Pancreas (tissue), 10 donors: ENCODE results near the gene ATP7A. TPM values are rescaled to one million over a fixed set of nuclear protein-coding genes. Genes with fewer than 3 reads are reported as not detected.

Source experiments
- ATAC-seq, 4 donors: fragments of 200-7000 bp; cut with Tn5 transposase; one replicate each; pipeline versions ENCODE4 v1.8.0 to v1.9.1; 2020; ENCODE audit warnings: mild to moderate bottlenecking in 4 of 4, moderate library complexity in 4 of 4
- DNase-seq, 6 donors: peaks; one replicate each; pipeline ENCODE4 v3.0.0-alpha.2; 2020
- FAIRE-seq: peaks from 2 replicates; lab custom pipeline; 2012; peaks lifted over from hg19 to GRCh38; lab: Jason Lieb, UNC
- H3K27ac ChIP-seq, 4 donors: fragments of 200-600 bp; sonication (generic); 1 replicate in 3 of 4; 2 replicates in 1 of 4; pipeline versions ENCODE4 v1.5.0 to v1.8.0; 2020
- H3K27me3 ChIP-seq, 4 donors: fragments of 200-600 bp; one replicate each; pipeline ENCODE4 v1.8.0; 2021
- H3K36me3 ChIP-seq, 3 donors: fragments of 200-600 bp; sonication (generic) in 1 of 3; one replicate each; pipeline versions ENCODE4 v1.5.0 to v1.8.0; 2020 to 2021
- H3K4me1 ChIP-seq, 3 donors: fragments of 200-600 bp; one replicate each; pipeline ENCODE4 v1.8.0; 2021
- H3K4me3 ChIP-seq, 4 donors: fragments of 200-600 bp; sonication (generic) in 2 of 4; one replicate each; pipeline versions ENCODE4 v1.5.0 to v1.8.0; 2020 to 2021
- H3K9me3 ChIP-seq, 4 donors: fragments of 200-600 bp; one replicate each; pipeline ENCODE4 v1.8.0; 2021
- WGBS, 2 donors: extraction: QIAGEN DNeasy Blood & Tissue Kit; methylation state at CpG; one replicate each; pipeline ENCODE4 v1.1.7; 2013; 5-methylcytosine and 5-hydroxymethylcytosine counted together
- intact Hi-C, 3 donors: fragments of 100-400 bp; cut with DNase I; formaldehyde crosslinking; loops; one replicate each; pipeline versions ENCODE4 v1.11.1 to v1.14.2; 2022
- polyA plus RNA-seq, 2 donors: library from polyadenylated mRNA; stranded (reverse); fragments of 200-250 nt; gene quantifications; one replicate each; pipeline ENCODE4 v1.2.3, GENCODE V29; 2013
- total RNA-seq, 6 donors: library from RNA; stranded (reverse); fragmentation: NEBNext Ultra II Directional in 4 of 6; extraction: Animal tissue kit (Norgen Biotek cat#: 25700) in 4 of 6; gene quantifications; one replicate each; pipeline versions ENCODE4 v1.2.1 to v1.2.4, GENCODE V29; 2021 to 2023
- TF ChIP-seq, protein P1 (sequence below), 4 donors: fragments of 200-600 bp; sonication (generic) in 3 of 4; IDR thresholded peaks; one replicate each; pipeline versions ENCODE4 v1.5.0 to v1.8.0; 2021; ENCODE audit warnings: antibody characterized with exemption in 4 of 4
- donor health status: healthy with polysubstance abuse.
- donor health status: DM: no; HTN: no; CAD: no; lungs with moderate emphysema.
- donor health status: DM: no; HTN: no; CAD: no.
- donor health status: control.
- donor health status: control.
- donor health status: Bipolar disorder and iron deficiency.
- donor health status: DM: yes; HTN: yes; CAD: no.
- donor health status: DM: no; HTN: no; CAD: no.
- donor health status: DM: no; HTN: no; CAD: no.
- donor health status: DM: yes; HTN: yes; CAD: no.

ATP7A gene
- total and polyA plus RNA-seq, 8 donors: 1.3 to 7.8 (median 4.1) TPM

DNA sequence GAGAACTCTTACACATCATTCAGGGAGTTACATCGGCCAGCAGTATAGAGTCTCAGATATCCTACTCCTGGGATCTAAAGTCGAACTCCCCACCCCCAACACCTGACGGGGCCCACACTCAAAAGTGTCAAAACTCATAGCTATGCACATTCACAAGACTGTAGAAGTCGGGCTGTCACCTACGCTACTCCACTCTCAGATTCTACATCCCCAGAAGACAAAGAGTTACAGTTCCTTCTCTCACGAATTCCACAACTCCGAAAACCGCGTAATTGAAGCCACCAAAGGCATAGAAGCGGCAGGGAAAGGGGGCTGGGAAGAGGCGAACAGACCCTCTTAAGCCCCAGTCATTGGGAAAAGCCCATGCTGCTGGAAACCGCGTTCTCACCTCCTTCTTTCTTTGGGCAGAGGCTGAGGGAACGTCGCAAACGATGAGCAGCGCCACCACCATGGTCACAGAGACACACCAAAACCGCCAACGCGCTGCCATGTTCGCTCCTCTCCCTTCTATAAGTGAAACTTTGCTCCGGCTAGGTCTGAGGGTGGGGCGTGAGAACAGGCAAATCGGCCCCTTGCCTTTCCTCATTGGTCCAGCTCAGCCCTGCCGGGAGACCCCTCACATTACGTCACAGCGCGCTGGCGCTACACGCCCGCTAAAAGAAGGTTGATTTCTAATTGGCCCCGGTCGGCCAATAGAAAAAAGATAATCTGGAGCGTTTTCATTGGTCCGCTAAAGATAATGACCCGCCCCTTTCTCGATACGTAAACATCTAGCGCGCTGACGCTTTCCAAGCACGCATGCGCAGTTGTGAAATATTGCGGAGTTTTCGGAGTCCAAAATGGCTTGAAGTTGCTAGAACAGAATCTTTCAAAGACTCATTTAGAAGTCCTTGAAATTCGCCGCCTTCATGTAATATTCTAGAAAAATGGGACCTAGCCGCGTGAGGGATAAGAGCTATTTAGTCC, 15.3 kb upstream of the ATP7A start, which contains the start of gene MAGT1:
Gene MAGT1 (minus strand): TSS at position 515 of the 966 bp plus-strand sequence. CDS start 25 bp downstream, at position 490.
- Histone ChIP-seq H3K27me3 (no peaks in the 10 kb centered on the region), H3K4me3 (peak within 1 kb of the TSS; percentile 15 to 58 (median 41)), H3K9me3 (no peaks in the 10 kb centered on the region), H3K4me1 (peaks cover 0 to 4% (median 0%) of the 10 kb centered on the region in 3 donors), H3K27ac (peak within 1 kb of the TSS; percentile 76 to 95 (median 87)), H3K36me3 (no peaks in the 10 kb centered on the region)
- 0 to 31% methylated on average over 49 of the region's 49 CpGs for WGBS, 2 donors
- intact Hi-C loops: no loop called here
- peak; percentile 81 to 93 (median 92) for DNase-seq
- peak; percentile 98 for FAIRE-seq
- TF ChIP-seq, protein P1, sequence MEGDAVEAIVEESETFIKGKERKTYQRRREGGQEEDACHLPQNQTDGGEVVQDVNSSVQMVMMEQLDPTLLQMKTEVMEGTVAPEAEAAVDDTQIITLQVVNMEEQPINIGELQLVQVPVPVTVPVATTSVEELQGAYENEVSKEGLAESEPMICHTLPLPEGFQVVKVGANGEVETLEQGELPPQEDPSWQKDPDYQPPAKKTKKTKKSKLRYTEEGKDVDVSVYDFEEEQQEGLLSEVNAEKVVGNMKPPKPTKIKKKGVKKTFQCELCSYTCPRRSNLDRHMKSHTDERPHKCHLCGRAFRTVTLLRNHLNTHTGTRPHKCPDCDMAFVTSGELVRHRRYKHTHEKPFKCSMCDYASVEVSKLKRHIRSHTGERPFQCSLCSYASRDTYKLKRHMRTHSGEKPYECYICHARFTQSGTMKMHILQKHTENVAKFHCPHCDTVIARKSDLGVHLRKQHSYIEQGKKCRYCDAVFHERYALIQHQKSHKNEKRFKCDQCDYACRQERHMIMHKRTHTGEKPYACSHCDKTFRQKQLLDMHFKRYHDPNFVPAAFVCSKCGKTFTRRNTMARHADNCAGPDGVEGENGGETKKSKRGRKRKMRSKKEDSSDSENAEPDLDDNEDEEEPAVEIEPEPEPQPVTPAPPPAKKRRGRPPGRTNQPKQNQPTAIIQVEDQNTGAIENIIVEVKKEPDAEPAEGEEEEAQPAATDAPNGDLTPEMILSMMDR (IDR thresholded peaks at IDR 0.05): no peak
- ATAC-seq: peak; percentile 89 to 95 (median 92)

DNA sequence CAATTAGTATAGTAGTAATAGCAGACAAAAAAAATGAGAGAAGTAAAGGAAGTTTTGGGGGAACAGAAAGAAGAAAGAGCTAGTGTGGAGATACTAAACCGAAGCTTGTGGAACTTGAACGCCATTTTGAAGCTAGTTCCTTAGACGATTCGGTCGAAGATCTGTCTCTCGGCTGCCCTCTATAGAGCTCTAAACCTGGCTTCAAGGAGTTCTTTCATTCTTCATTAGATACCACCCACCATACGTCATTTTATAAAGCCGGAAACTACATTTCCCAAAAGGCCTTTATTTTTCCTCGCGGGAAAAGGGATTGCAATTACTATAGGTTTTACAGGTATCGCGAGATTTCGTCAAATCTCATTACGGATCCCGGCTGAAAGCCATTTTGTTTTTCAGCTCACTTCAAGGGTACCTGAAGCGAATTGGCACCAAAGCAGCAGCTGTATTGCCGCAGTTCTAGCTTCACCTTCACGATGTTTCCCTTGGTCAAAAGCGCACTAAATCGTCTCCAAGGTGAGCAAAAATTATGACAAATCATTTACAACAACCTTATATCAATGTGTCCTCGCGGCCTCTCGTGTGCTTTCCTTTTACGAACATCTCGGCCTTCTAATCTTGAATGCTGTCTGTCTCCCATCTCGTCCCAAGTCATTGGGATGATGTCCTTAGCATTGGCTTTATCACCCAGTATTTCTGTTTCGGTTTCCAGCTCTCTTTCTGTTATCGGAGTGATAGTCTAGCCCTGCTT, 11.2 kb upstream of the ATP7A start, which contains the start of gene COX7B:
Gene COX7B (plus strand): TSS at position 388 of the 748 bp plus-strand sequence. CDS start 86 bp downstream, at position 474.
- FAIRE-seq: peak; percentile 97
- 0 to 31% methylated on average over 28 of the region's 28 CpGs for WGBS, 2 donors
- ATAC-seq: peak; percentile 63 to 80 (median 78)
- TF ChIP-seq, protein P1 (IDR thresholded peaks at IDR 0.05): no peak
- DNase-seq: peak in 4 of 6 donors; percentile 31 to 79 (median 68)
- H3K4me1 ChIP-seq: no peaks in the 10 kb centered on the region
- H3K27me3 ChIP-seq: no peaks in the 10 kb centered on the region
- intact Hi-C loops: no loop called here
- H3K4me3 ChIP-seq: peak within 1 kb of the TSS; percentile 30 to 47 (median 37)
- H3K27ac ChIP-seq: peak within 1 kb of the TSS; percentile 36 to 81 (median 70)
- no peaks in the 10 kb centered on the region for H3K36me3 ChIP-seq
- H3K9me3 ChIP-seq: no peaks in the 10 kb centered on the region

DNA sequence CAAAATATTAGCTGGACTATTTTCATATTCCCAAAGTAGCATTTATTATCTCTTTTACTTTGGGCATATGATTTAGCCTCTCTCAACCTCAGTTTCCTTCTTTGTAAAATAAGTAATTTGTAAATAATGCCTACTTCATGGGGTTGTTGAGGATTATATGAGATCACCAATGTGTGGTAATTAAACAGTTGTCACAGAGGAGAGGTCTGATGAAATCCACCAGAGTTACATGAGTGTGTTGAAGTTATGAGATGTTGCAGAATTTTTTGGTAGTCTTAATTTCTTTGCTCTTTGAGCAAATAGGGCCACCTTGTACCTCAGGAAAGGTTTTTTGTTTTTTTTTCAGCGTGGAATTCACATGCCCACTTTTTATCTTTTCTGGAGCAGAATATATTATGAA, 9.8 kb upstream of the ATP7A start:
- intact Hi-C loops: no loop called here
- DNase-seq: no peak
- H3K27me3 ChIP-seq: no peaks in the 10 kb centered on the region
- no peaks in the 10 kb centered on the region for H3K9me3 ChIP-seq
- TF ChIP-seq, protein P1 (IDR thresholded peaks at IDR 0.05): no peak
- no peak for ATAC-seq
- WGBS, 2 donors: 24 to 41% methylated on average over 1 of the region's 1 CpG
- no peaks in the 10 kb centered on the region for H3K4me1 ChIP-seq
- H3K36me3 ChIP-seq: no peaks in the 10 kb centered on the region
- FAIRE-seq: no peak
- H3K4me3 ChIP-seq: peak overlapping the region in 2 of 4 donors; percentile 43 to 47
- H3K27ac ChIP-seq: peak overlapping the region in 1 of 4 donors; percentile 81

DNA sequence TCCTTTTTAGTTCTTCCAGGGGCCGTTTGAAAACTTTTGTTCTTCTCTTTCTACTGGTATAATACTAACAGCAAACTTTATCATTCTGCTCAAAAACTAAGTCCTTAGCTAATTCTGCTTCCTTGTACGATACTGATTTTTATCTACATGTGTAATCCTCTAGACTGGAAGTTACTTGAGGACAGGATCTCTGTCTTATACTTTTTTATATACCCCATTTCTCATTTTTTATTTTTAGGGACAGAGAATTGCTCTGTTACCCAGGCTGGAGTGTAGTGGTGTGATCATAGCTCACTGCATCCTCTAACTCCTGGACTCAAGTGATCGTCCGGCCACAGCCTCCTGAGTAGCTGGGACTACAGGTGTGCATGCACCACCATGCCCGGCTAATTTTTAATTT, 9.0 kb upstream of the ATP7A start:
- ATAC-seq (no peak), DNase-seq (no peak), FAIRE-seq (no peak)
- Histone ChIP-seq H3K9me3 (no peaks in the 10 kb centered on the region), H3K27ac (no peak overlapping the region), H3K4me1 (no peaks in the 10 kb centered on the region), H3K4me3 (no peak overlapping the region), H3K36me3 (no peaks in the 10 kb centered on the region), H3K27me3 (no peaks in the 10 kb centered on the region)
- TF ChIP-seq, protein P1 (IDR thresholded peaks at IDR 0.05): no peak
- 82 to 86% methylated on average over 5 of the region's 5 CpGs for WGBS, 2 donors
- intact Hi-C loops: no loop called here
